NCI-H748 (cell line): Measurements from ENCODE around the gene TRIM73.
"Not testable (repeated sequence)": the region's sequence is repeated elsewhere in the genome, so short reads cannot be mapped to it uniquely, and the experiment has no call there.

Experiments
- DNase-seq: peaks from one replicate; lab custom pipeline; 2025; ENCODE audit not compliant: unreplicated experiment; lab: John Stamatoyannopoulos, UW

Gene TRIM73

GRCh38 chr7:75415428-75415817, 20.0 kb downstream of the TRIM73 start:
- DNase-seq: not testable (repeated sequence)

DNA sequence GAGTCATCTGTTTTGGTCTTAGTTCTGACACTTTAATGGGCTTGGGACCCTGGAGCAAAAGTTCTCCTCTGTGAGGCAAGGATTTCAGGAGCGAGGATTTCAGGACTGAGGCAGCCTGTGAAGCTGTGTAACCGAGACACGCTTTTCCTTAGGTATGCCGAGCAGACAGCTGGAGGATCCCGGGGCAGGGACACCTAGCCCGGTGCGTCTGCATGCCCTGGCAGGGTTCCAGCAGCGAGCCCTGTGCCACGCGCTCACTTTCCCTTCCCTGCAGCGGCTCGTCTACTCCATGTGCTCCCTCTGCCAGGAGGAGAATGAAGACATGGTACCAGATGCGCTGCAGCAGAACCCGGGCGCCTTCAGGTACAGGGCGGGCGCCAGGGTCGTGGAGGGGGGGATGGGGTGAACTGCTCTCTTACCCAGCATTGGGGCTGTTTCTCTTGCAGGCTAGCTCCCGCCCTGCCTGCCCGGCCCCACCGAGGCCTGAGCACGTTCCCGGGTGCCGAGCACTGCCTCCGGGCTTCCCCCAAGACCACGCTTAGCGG, 20.5 kb downstream of the TRIM73 start:
- not testable (repeated sequence) for DNase-seq

DNA sequence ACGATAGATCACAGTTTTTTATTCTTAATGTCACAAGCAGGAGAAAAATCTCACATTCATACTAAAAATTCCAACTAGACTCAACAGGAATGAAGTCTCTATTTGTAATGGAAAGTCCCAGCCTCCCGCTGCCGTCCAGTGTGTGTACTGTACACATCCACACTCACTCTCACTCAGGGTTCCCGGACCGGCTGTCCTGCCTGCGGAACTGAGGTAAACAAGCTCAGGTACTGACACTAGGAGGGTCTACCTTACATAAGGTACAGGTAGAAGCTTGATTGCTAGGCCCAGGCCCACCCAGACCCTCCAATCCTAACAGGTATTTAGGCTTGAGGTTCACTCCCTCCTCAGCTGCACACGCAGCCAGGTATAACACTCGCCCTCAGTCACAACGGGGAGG, 21.4 kb downstream of the TRIM73 start:
- DNase-seq: not testable (repeated sequence)

- DNase-seq: not testable (repeated sequence)
Measured at GRCh38 chr7:75418292-75418858, 22.9 kb downstream of the TRIM73 start.

- DNase-seq: not testable (repeated sequence)
Measured at GRCh38 chr7:75419210-75419609, 23.8 kb downstream of the TRIM73 start.

DNA sequence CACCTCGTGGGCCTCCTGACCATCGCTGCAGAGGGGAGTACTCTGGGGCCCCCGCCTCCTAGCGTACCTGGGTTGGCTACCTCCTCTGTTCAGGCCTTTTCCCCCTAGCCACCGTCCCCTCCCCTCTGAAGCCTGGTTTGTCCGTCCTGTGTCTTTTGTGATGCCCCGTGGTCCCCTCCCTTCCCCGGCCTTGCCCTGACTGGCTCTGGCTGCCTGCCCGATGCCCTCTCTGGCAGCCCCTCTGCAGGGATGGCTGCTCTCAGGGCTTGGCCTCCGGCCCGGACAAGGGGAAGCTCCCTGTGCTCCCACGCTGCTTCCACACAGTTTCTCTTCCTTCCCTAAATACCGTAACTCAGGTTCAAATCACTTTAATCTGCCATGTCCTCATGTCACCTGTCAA, 24.3 kb downstream of the TRIM73 start:
- not testable (repeated sequence) for DNase-seq

DNA sequence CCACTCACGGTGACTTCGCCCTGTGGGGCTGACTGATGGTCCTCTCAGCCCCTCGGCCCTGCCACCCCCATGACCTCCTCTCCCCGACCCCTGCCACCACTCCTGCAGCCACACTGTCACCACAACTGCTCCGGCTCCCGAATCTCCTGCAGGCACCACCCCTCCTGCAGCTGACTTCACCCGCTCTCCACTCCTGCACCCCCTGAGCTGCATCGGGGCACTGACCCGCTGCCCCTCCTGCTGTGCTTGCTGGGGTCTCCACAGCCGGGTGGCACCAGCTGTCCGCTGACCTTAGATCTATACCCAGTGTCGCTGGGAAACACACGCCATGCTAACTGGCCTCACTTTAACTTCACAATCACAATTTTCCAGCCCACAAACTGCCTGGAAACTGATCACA, 24.7 kb downstream of the TRIM73 start:
- DNase-seq: not testable (repeated sequence)

- not testable (repeated sequence) for DNase-seq
Measured at GRCh38 chr7:75421798-75422710, 26.6 kb downstream of the TRIM73 start.

GRCh38 chr7:75423481-75423880, 28.1 kb downstream of the TRIM73 start:
- not testable (repeated sequence) for DNase-seq

DNA sequence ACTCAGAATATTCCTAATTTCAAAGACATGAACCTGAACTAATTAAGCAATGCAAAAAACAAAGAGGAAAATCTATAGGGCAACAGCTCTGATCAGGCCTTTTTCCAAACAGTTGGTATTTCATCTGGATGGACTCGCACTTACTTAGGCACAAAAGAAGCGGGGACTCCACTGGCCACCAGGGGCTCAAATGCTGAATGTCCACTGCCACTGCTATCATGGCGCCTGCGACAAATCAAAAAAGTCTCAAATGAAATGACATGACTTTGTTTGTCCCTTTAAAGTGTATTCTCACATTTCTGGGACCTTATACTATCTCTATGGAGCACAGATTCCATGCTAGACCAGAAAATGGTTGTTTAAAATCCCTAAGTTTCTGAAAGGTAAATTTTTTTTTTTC, 43.6 kb downstream of the TRIM73 start:
- not testable (repeated sequence) for DNase-seq

DNA sequence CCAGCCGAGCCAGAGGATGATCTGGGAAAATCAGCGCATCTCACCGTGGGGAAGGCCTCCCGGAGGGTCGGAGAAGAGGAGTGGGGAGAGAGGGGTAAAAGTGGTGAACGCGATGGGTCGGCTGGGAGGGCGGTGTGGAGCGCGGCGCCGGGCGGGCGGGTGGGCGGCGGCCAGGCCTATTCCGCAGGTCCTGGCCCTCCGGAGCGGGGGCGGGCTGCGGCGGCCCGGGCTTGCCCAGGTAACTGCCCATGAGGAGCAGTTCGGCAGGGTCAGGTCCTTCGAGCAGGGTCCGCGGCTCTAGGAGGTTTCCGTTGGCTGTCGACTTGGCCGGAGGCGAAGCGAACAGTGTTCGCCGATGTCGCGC, 46.7 kb downstream of the TRIM73 start:
- DNase-seq: not testable (repeated sequence)

DNA sequence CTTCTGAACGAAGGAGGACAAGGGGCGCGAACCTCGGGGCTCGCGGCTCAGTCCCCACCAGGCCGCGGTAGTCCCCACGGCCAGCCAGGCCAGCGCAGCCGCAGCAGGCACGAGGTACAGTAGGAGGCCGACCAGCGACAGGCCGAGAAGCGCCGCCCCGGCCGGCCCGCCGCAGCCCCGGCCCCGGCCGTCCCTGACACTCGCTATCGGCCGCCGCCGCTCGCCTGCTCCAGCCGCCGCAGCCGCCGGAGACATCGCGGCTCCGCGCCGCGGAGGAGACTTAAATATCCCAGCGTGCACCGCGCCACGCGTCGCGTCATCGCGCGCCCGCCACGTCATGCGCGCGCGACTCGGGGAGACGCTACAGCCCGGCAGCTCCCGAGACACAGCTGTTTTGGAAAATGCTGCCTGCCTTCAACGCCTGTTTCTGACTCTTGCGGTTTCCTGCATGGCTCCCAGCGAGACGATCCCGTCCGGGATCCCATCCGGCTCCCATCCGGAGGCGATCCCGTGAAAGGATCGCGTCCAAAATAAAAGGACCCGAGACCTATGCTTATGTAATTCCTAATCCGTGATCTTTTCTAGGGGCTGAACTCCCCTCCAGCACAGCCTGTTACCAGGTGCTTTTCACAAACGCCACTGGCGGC, 47.2 kb downstream of the TRIM73 start:
- peak; percentile 14 for DNase-seq

- DNase-seq: not testable (repeated sequence)
Measured at GRCh38 chr7:75449946-75450345, 54.5 kb downstream of the TRIM73 start.

- not testable (repeated sequence) for DNase-seq
Measured at GRCh38 chr7:75452494-75452955, 57.1 kb downstream of the TRIM73 start.
